K562 (cell line): ENCODE data around the gene ALDH1A2. TPM values are rescaled to one million over a fixed set of nuclear protein-coding genes. Genes with fewer than 3 reads are reported as not detected.

ENCODE experiments used
- ATAC-seq: fragments of 200-7000 bp; cut with Tn5 transposase; 3 replicates; pipeline ENCODE4 v1.9.1; 2020; ENCODE audit warnings: moderate library complexity
- BruUV-seq: library from RNA; stranded (reverse); fragments of 400-500 nt; replicated peaks from 2 replicates; lab custom pipeline; 2021; lab: Mats Ljungman, UMichigan
- CTCF ChIA-PET: fragments of 300-600 bp; formaldehyde crosslinking; extraction: SDS; loops from one replicate; lab custom pipeline; 2021; ENCODE audit warnings: low intra/inter-chr PET ratio; lab: Yijun Ruan, JAX
- POLR2A ChIA-PET: fragments of 300-600, 350-650 bp; sonication (Branson Sonifier 250); formaldehyde crosslinking; extraction: SDS; loops from one replicate; lab custom pipeline; 2021; ENCODE audit warnings: antibody characterized with exemption, inconsistent platforms; lab: Yijun Ruan, JAX
- DNase-seq, 4 experiments: peaks; one replicate each; pipeline versions ENCODE4 v3.0.0 to v3.0.0-alpha.2; 2011 to 2018; ENCODE audit warnings: low spot score in 3 of 4, mixed read lengths in 3 of 4; ENCODE audit errors: extremely low read depth in 1 of 4
- FAIRE-seq: peaks from 2 replicates; lab custom pipeline; 2011; peaks lifted over from hg19 to GRCh38; lab: Jason Lieb, UNC
- H2AFZ ChIP-seq: 2 replicates; pipeline ENCODE4 v1.6.0; 2011; ENCODE audit warnings: low read depth, low read length, control low read depth, inconsistent platforms
- H3K27ac ChIP-seq: fragments of 200-600 bp; 3 replicates; pipeline ENCODE4 v1.8.0; 2011; ENCODE audit warnings: low read depth, mild to moderate bottlenecking, control low read depth, inconsistent platforms, low read length, moderate library complexity, mixed read lengths; ENCODE audit errors: extremely low read depth
- H3K27me3 ChIP-seq, 2 experiments: fragments of 300-600 bp in 1 of 2; 2 replicates in 1 of 2; 3 replicates in 1 of 2; pipeline versions ENCODE4 v1.6.0 to v1.8.0; 2011; ENCODE audit warnings: inconsistent platforms in 2 of 2, low read length in 2 of 2, mild to moderate bottlenecking in 1 of 2, mixed read lengths in 1 of 2, moderate library complexity in 1 of 2; ENCODE audit not compliant: control insufficient read depth in 2 of 2, insufficient read depth in 2 of 2
- H3K36me3 ChIP-seq: fragments of 300-600 bp; 3 replicates; pipeline ENCODE4 v1.8.0; 2011; ENCODE audit warnings: mild to moderate bottlenecking, low read length, inconsistent platforms; ENCODE audit not compliant: control insufficient read depth, insufficient read depth
- H3K4me1 ChIP-seq, 2 experiments: fragments of 200-600 bp in 1 of 2; replicated peaks in 1 of 2; 2 replicates in 1 of 2; 3 replicates in 1 of 2; pipeline versions ENCODE4 v1.5.1 to v1.8.0; 2011; ENCODE audit warnings: inconsistent platforms in 2 of 2, low read length in 2 of 2, mild to moderate bottlenecking in 1 of 2, mixed read lengths in 1 of 2, moderate library complexity in 1 of 2; ENCODE audit not compliant: control insufficient read depth in 2 of 2, insufficient read depth in 2 of 2
- H3K4me2 ChIP-seq: 2 replicates; pipeline ENCODE4 v1.6.1; 2011; ENCODE audit warnings: low read length, control low read depth, inconsistent platforms, mixed read lengths; ENCODE audit not compliant: insufficient read depth
- H3K4me3 ChIP-seq: fragments of 200-600 bp; sonication (generic), shearing (Covaris generic); 2 replicates; pipeline ENCODE4 v1.5.1; 2016; ENCODE audit warnings: control low read depth, inconsistent platforms
- H3K79me2 ChIP-seq: fragments of 200-600 bp; 3 replicates; pipeline ENCODE4 v1.8.0; 2011; ENCODE audit warnings: low read length, inconsistent platforms; ENCODE audit not compliant: control insufficient read depth, insufficient read depth
- H3K9ac ChIP-seq, 2 experiments: 2 replicates each; pipeline versions ENCODE4 v1.6.0 to v1.6.1; 2011; ENCODE audit warnings: low read depth in 2 of 2, low read length in 2 of 2, control low read depth in 1 of 2, inconsistent platforms in 1 of 2, mild to moderate bottlenecking in 1 of 2, mixed read lengths in 1 of 2; ENCODE audit not compliant: insufficient read depth in 1 of 2
- H3K9me1 ChIP-seq: one replicate; pipeline ENCODE4 v1.6.0; 2011; ENCODE audit warnings: inconsistent platforms, mild to moderate bottlenecking, low read length, moderate library complexity; ENCODE audit not compliant: control insufficient read depth, insufficient read depth
- H3K9me3 ChIP-seq: replicated peaks from 2 replicates; pipeline ENCODE4 v1.5.1; 2011; ENCODE audit warnings: low read depth, low read length, inconsistent platforms; ENCODE audit not compliant: control insufficient read depth, insufficient read depth
- H4K20me1 ChIP-seq: replicated peaks from 2 replicates; pipeline ENCODE4 v1.6.1; 2011; ENCODE audit warnings: low read length, inconsistent platforms, mixed read lengths; ENCODE audit not compliant: control insufficient read depth, insufficient read depth
- ARNT ChIP-seq, 2 experiments: fragments of 450-650 bp; IDR thresholded peaks; 2 replicates each; pipeline ENCODE4 v1.6.1; 2016; ENCODE audit warnings: mild to moderate bottlenecking in 1 of 2
- CAMTA2 ChIP-seq: fragments of 250-450 bp; sonication (Bioruptor Pico); conservative IDR thresholded peaks from 2 replicates; pipeline ENCODE4 v1.5.1; 2022
- COPS2 ChIP-seq: fragments of 450-650 bp; conservative IDR thresholded peaks from 2 replicates; pipeline ENCODE4 v1.6.1; 2016; ENCODE audit warnings: mild to moderate bottlenecking, moderate library complexity
- E4F1 ChIP-seq: fragments of 250-450 bp; sonication (Bioruptor Pico); IDR thresholded peaks from 2 replicates; pipeline ENCODE4 v1.5.0; 2021; ENCODE audit warnings: mild to moderate bottlenecking, borderline replicate concordance
- FOXO4 ChIP-seq: fragments of 450-650 bp; formaldehyde crosslinking; IDR thresholded peaks from 2 replicates; pipeline ENCODE4 v1.4.0; 2020; ENCODE audit warnings: mild to moderate bottlenecking, moderate library complexity
- FUS ChIP-seq: fragments of 200-400 bp; formaldehyde crosslinking; optimal IDR thresholded peaks from 2 replicates; pipeline ENCODE3; 2017; ENCODE audit warnings: low read depth, low read length
- GTF2E2 ChIP-seq: fragments of 200-800 bp; sonication (Bioruptor generic); IDR thresholded peaks from 2 replicates; pipeline ENCODE4 v1.6.1; 2016; ENCODE audit warnings: missing genetic modification characterization, missing compliant biosample characterization
- HBP1 ChIP-seq: fragments of 450-650 bp; formaldehyde crosslinking; IDR thresholded peaks from 2 replicates; pipeline ENCODE4 v1.4.0; 2022; ENCODE audit warnings: missing genetic modification characterization
- NFXL1 ChIP-seq: fragments of 450-650 bp; formaldehyde crosslinking; IDR thresholded peaks from 2 replicates; pipeline ENCODE4 v1.4.0; 2021; ENCODE audit warnings: mild to moderate bottlenecking
- PHF20 ChIP-seq: fragments of 450-650 bp; IDR thresholded peaks from 2 replicates; pipeline ENCODE4 v1.6.1; 2018; ENCODE audit not compliant: partially characterized antibody
- RBM17 ChIP-seq: fragments of 200-400 bp; formaldehyde crosslinking; IDR thresholded peaks from 2 replicates; pipeline ENCODE4 v1.6.1; 2017; ENCODE audit warnings: low read depth, mild to moderate bottlenecking, low read length, borderline replicate concordance
- RBM39 ChIP-seq: fragments of 200-400 bp; formaldehyde crosslinking; optimal IDR thresholded peaks from 2 replicates; pipeline ENCODE3; 2018; ENCODE audit warnings: low read depth, low read length
- RCOR1 ChIP-seq, 2 experiments: IDR thresholded peaks; 2 replicates each; pipeline ENCODE4 v1.6.1; 2012; ENCODE audit warnings: low read depth in 2 of 2, low read length in 2 of 2, borderline replicate concordance in 1 of 2, improper control_type of control experiment in 1 of 2
- SIN3A ChIP-seq, 2 experiments: fragments of 150-350 bp in 1 of 2; IDR thresholded peaks; 2 replicates each; pipeline ENCODE4 v1.6.1; 2011 to 2016; ENCODE audit warnings: borderline replicate concordance in 2 of 2, low read depth in 2 of 2, low read length in 2 of 2, mild to moderate bottlenecking in 2 of 2, moderate library complexity in 2 of 2; ENCODE audit not compliant: control insufficient read depth in 1 of 2
- WHSC1 ChIP-seq: IDR thresholded peaks from one replicate; pipeline ENCODE4 v1.6.1; 2012; ENCODE audit warnings: low read length, control low read depth, inconsistent platforms
- ZNF165 ChIP-seq: fragments of 250-450 bp; sonication (Bioruptor Pico); IDR thresholded peaks from 2 replicates; pipeline ENCODE4 v1.4.0; 2020; ENCODE audit warnings: borderline replicate concordance
- ZNF232 ChIP-seq: sonication (generic); formaldehyde crosslinking; IDR thresholded peaks from 2 replicates; pipeline ENCODE4 v1.8.0; 2022; ENCODE audit warnings: mild to moderate bottlenecking, missing genetic modification reagents
- WGBS: fragments of 100-300 bp; shearing (Covaris generic); methylation state at CpG from one replicate; pipeline ENCODE4 v1.1.6; 2016; ENCODE audit warnings: low coverage, mixed read lengths; ENCODE audit not compliant: insufficient coverage; ENCODE audit errors: missing lambda C conversion rate; 5-methylcytosine and 5-hydroxymethylcytosine counted together
- in situ Hi-C: fragments of 300-500 bp; cut with MboI; formaldehyde crosslinking; loops from 4 replicates; pipeline ENCODE4 v1.15.0; 2018; ENCODE audit warnings: inconsistent platforms, mixed read lengths
- intact Hi-C: fragments of 100-400 bp; cut with micrococcal nuclease; formaldehyde crosslinking; loops from 2 replicates; pipeline ENCODE4 v1.14.2; 2022
- polyA plus RNA-seq, 8 experiments: library from polyadenylated mRNA; depleted of rRNA in 4 of 8; stranded (reverse) in 5 of 8; unstranded in 3 of 8; fragments of >200 nt; fragmentation: Nextera tagmentation in 2 of 8; fragmentation: Illumina TruSeq in 1 of 8; extraction: Ambion mirVana in 2 of 8; extraction: Trizol in 1 of 8; gene quantifications; 2 replicates each; pipeline versions ENCODE4 v1.2.1 to v1.2.3, GENCODE V29; 2011 to 2014; ENCODE audit warnings: inconsistent platforms in 1 of 8, missing spikeins in 1 of 8
- total RNA-seq, 7 experiments: library from RNA; depleted of rRNA in 6 of 7; stranded (reverse); fragments of >200 nt in 6 of 7; fragmentation: Illumina TruSeq in 2 of 7; extraction: Trizol in 2 of 7; gene quantifications; 2 replicates each; pipeline versions ENCODE4 v1.2.1 to v1.2.3, GENCODE V29; 2011 to 2021; ENCODE audit warnings: low replicate concordance in 1 of 7

Gene ALDH1A2
- total and polyA plus RNA-seq, 9 of the 15 experiments (the other 6 are each of a cell fraction or from before 2014, with no cell fraction given): 115 to 393 (median 333) TPM

GRCh38 chr15:57923306-57923705 lies 142.2 kb downstream of the ALDH1A2 start:
- intact Hi-C loops (no loop called here), in situ Hi-C loops (no loop called here)
- no peak overlapping the region for H3K9ac ChIP-seq
- TF ChIP-seq E4F1 (CRISPR knock-in tag) (no peak), PHF20 (no peak), ZNF165 (CRISPR knock-in tag) (no peak), SIN3A (IDR thresholded peaks at IDR 0.05; ENCODE audit: borderline replicate concordance in 2 of 2, control insufficient read depth in 1 of 2, low read depth in 2 of 2, low read length in 2 of 2) (no peak), GTF2E2 (tag) (no peak), FUS (no peak), FOXO4 (no peak), RCOR1 (IDR thresholded peaks at IDR 0.05; ENCODE audit: borderline replicate concordance in 1 of 2, low read depth in 2 of 2, low read length in 2 of 2) (no peak), RBM39 (no peak), ARNT (IDR thresholded peaks at IDR 0.05) (no peak), RBM17 (no peak), ZNF232 (CRISPR knock-in tag) (no peak), COPS2 (no peak), HBP1 (no peak), CAMTA2 (no peak), NFXL1 (no peak), WHSC1 (no peak)
- no peak for ATAC-seq
- ChIA-PET POLR2A (interaction anchor here (0.6 to 2.0 kb wide), 4 partner anchors 8 to 43 kb away, joined by 3 to 5 read pairs (median 4); no protein-coding TSS in a partner anchor), CTCF (no interaction called here)
- no peak for FAIRE-seq
- no peak overlapping the region for H3K4me3 ChIP-seq
- H4K20me1 ChIP-seq: no peaks in the 10 kb centered on the region
- H3K27ac ChIP-seq: no peak overlapping the region
- H3K9me1 ChIP-seq: no peaks in the 10 kb centered on the region
- H2AFZ ChIP-seq: no peak overlapping the region
- no peaks in the 10 kb centered on the region for H3K79me2 ChIP-seq
- peaks cover 25 to 41% of the 10 kb centered on the region in 2 experiments for H3K27me3 ChIP-seq
- DNase-seq: no peak
- no TSS peak for BruUV-seq
- no peaks in the 10 kb centered on the region for H3K9me3 ChIP-seq
- 10% methylated on average over 1 of the region's 1 CpG for WGBS
- no peaks in the 10 kb centered on the region for H3K4me1 ChIP-seq
- no peak overlapping the region for H3K4me2 ChIP-seq
- no peaks in the 10 kb centered on the region for H3K36me3 ChIP-seq
